Jurkat, Clone E6-1 (cell line): ENCODE measurements around the gene SUPT20H. TPM values are rescaled to one million over a fixed set of nuclear protein-coding genes. Genes with fewer than 3 reads are reported as not detected.

Source experiments
- DNase-seq: peaks from one replicate; pipeline ENCODE4 v3.0.0-alpha.2; 2011; ENCODE audit warnings: low read depth, low spot score
- H3K4me3 ChIP-seq: 2 replicates; pipeline ENCODE4 v1.5.1; 2011; ENCODE audit warnings: mild to moderate bottlenecking, low read length, control low read depth, moderate library complexity
- polyA plus RNA-seq: library from polyadenylated mRNA; unstranded; fragments of >200 nt; gene quantifications from one replicate; pipeline ENCODE4 v1.2.1, GENCODE V29; 2012; ENCODE audit warnings: missing spikeins; ENCODE audit not compliant: insufficient read length, insufficient read depth

Gene SUPT20H
- 66.8 TPM for polyA plus RNA-seq

DNA sequence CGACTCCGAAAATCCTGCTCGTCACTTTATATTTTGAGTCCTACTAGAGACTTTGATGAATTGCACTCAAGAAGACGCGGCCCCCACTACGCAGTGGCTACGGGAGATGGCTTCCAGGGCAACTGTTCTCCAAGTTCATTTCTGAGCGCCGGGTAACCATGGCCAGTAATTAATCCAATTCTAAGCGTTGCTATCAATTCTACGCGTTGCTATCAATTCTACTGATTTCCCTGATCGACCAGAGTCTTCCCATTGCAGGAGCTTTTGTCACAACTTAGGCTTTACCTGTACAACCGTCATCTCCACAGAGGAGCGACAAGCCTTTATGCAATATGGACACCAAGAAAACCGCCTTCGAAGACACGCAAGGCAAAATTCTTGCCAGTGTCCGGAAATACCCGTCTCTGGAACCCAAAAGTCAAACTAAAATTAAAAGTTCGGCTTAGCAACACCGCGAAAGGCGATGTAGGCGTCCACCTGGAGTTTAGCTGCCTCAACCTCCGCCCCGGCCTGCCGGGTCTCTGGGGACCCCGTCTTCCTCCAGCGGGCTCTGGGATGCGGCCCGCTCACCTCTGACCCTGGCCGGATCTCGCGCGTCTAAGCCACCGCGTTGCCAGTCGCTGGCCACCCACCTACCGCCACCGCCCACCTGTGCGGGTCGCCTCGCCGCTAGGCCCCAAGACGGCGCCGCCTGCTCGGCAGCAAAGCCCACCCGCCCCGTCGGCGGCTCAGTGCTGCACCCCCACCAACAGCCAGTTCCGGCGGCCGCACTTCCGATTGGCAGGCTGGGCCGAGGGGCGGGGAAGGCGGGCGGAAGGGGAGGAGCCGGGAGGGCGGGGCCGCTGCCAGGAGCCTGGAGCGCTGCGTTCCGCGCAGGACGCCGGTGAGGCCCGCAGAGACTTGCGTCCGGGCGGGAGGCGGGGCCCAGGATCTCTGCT lies at the start of gene SUPT20H:
Gene SUPT20H, minus strand, starts transcription at position 779 of the 938 bp plus-strand sequence. CDS start 8,198 bp downstream, outside the sequence.
- peak; percentile 81 for DNase-seq
- H3K4me3 ChIP-seq = peak within 1 kb of the TSS; percentile 91

DNA sequence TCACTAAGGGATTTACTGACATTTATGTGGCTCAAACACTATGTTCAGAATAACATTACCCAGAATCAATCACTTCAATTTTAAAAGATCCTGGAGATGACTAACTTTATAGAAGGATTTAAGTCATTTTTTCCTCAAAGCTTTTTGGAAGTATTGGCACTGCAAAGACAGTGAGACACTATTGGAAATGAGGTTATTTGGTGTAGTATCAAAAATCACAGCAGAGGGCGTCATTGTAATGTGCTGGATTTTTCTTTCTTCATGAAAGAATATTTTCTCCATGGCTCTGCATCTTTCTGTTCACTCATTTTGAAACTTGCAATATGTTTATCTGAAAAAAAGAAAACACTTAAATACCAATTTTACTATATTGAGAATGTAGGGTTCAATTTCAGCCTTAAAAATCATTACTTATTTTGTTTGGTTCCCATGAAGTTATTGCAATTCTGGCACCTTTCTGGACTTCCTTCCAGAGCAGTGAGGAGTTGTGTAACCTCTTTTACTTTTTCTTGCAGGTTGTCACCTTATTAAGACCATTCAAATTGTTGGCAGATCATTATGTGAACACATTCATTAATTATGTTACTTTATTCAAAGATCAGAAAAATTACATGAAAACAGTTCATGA lies 49.7 kb upstream of the SUPT20H start:
- peak; percentile 8 for DNase-seq

DNA sequence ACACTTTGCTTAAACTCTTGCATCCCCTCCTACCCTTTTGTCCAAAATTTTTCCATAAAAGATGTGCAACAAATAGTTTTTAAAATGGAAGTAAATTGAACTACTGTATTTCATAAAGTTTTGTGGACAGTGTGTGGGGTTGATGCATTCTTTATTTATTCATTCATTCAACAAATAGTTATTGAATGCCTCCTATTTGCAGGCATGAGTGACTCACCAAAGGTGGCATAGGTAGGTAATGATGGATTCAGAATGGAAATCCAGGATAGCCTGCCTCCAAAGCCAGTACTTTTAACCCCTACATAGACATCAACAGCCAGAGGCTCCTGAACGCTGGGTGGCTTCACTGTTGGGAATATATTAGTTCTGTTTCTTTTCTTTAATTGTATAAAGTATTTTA lies 48.4 kb upstream of the SUPT20H start:
- no peak overlapping the region for H3K4me3 ChIP-seq

More for the DNA sequence above, 49.7 kb upstream of the SUPT20H start:
- H3K4me3 ChIP-seq = no peak overlapping the region

DNA sequence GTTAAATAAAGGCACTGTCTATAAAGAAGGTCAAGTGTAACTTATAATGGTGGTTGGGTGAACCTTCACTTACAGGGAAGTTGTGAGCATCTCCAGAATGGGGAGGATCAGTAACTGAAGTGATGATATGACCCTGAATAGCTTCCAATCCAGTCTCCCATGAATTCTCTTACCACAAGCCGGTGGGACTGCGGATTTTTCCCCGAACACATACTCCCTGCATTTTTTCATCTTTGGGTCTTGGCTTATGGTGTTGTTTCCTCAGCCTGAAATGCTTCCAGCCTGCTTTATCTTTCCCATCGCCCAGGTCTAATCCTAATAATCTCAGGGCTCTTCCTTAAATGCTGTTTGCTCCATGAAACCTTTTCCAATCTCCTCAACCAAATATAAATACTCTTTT lies 48.0 kb upstream of the SUPT20H start:
- DNase-seq = no peak
- no peak overlapping the region for H3K4me3 ChIP-seq

More for the DNA sequence above, 48.4 kb upstream of the SUPT20H start:
- DNase-seq = no peak

DNA sequence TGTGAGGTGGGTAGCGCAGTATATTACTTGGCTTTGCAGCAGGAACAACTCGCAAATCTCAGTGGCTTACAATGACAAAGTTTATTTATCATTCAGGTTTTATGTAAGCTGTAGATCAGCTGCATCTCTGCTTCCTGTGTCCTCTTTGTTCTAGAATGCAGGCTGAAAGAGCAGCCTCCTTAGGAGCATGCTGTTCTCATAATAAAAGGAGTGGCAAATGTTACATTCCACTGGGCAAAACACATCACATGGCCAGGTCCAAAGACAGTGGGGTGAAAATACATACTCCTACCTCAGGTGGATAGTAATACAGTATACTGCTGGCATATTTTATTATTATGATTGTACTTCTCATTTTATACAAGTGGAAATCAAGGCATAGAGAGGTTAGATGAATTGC lies 47.2 kb upstream of the SUPT20H start:
- H3K4me3 ChIP-seq = no peak overlapping the region
- DNase-seq = no peak

DNA sequence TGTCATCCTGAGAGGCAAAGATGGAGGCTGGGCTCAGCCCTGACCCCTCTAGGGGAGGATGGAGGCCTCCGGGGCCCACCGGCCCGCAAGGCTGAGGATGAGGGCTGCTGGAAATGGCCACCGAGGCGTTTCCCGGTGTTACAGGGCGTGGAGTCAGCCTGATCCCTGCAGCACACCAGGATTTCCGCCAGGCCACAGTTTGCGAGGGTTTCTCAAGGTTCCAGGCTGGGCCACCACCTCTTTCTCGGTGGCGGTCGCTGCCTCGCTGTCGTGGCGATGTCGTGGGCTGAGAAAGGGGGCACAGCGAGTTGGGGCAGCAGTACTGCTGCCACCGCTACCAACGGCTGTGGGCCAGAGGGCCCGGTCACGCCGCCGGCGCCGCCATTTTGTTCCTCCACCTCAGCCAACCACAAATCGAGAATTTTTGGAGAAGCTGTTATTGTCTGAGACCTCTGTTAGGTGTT lies 45.8 kb upstream of the SUPT20H start, which contains the start of gene CSNK1A1L:
Gene CSNK1A1L, minus strand, starts transcription at position 414 of the 464 bp plus-strand sequence. Its CDS starts 408 bp downstream, at position 6.
- H3K4me3 ChIP-seq = no peak within 1 kb of the TSS
- DNase-seq = no peak

DNA sequence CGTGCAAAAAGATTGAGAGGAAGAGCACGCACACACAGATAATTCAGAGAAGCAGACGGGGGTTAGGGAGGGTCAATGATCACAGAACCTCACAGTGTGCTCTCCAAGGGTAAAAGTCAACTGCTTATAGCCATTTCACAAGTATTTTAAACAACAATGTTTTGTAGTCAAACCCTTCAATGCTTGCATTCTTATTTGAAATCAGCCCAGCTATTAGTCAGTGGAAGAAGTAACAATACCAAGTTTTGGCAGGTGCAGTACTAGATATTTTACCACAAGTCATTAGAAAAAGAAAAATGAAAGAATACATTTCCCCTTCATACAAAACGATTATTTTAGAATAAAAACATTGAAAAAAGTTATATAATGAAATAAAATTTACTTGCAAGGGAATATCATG lies 43.4 kb upstream of the SUPT20H start:
- no peak for DNase-seq

DNA sequence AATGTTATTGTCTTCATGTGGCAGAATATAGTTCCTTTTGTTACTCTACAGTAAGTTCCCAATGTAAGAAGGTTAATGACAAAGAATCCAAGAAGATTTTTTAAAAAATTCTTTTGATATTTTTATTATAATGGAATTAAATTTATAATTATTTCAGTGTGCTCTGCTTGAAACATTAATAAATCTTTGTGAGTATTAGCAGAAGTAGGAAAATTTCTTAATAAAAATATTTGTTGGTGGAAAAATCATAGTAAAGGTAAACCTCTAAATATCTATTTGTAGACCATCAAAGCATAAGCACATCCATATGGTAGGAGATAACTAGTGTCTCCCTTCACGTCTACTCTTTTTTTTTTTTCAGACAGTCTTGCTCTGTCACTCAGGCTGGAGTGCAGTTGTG lies 41.7 kb upstream of the SUPT20H start:
- DNase-seq = no peak
- no peak overlapping the region for H3K4me3 ChIP-seq

More for the DNA sequence above, 43.4 kb upstream of the SUPT20H start:
- no peak overlapping the region for H3K4me3 ChIP-seq

DNA sequence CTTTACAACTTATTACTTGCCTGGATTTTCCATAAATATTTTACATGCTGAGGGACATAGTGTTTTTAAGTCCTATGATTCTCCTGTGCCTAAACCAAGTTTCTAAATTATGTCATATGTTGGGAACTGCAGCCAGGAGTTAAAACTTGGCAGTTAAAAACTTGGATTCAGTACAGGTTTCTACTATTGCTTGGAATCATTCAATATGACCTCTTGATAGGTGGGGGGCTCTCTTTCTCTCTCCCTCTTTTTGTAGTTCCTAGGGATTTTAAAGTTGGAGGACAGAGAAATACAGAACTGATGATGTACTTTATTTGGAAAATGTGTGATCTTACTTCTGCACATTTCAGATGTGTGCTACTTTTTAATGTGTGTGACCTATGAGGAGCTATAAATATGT lies 41.2 kb upstream of the SUPT20H start:
- no peak overlapping the region for H3K4me3 ChIP-seq

DNA sequence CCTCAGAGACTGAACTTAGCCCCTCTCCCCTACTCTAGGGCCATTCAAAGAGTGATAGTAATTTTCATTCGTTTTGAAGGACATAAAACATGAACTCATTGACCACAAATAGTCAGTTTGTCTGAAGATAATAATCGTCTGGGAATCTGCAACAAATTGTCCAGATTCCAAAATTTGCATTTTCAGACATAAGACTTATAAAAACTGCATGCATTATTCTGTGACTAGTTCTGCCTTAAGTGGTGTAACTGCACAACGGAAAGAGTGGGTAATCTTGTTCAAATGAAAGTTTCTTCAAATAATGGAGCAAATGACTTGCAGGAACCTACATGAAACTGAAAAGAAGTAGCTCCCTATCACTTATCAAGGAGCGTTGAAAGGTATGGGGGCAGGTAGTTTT lies 37.6 kb upstream of the SUPT20H start:
- no peak for DNase-seq

More for the DNA sequence above, 41.2 kb upstream of the SUPT20H start:
- DNase-seq = no peak

DNA sequence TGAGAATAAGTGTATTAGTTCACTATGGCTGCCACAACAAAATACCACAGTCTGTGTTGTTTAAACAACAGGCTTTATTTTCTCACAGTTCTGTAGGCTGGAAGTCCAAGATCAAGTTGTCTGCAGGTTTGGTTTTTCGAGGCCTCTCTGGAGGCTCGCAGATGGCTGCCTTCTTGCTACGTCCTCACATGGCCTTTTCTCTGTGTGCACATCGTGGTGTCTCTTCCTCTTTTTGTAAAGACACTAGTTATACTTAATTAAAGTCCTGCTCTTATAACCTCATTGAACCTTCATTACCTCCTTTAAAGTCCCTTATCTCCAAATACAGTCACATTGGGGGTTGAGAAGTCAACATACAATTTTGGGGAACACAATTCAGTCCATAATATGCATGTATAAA lies 35.4 kb upstream of the SUPT20H start:
- no peak for DNase-seq
- H3K4me3 ChIP-seq = no peak overlapping the region

More for the DNA sequence above, 37.6 kb upstream of the SUPT20H start:
- no peak overlapping the region for H3K4me3 ChIP-seq

DNA sequence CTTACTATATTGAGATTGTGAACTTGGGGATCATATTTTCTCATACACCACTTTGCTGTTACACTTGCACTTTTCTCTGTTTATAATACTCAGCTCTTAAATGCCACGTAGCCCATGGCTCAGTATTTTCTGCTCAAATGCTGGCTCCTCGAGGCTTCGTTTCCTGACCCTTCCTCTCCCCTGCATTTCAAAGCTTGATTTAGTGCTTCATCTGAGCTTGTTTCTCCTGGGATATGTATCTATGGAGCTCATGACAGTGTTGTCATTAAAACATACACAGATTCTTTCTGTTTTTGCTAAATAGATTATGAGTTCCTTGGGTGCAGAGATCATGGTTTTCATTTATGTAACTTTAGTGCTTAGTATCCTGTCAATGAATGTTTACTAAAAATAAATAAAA lies 34.6 kb upstream of the SUPT20H start:
- DNase-seq = no peak
- H3K4me3 ChIP-seq = no peak overlapping the region

DNA sequence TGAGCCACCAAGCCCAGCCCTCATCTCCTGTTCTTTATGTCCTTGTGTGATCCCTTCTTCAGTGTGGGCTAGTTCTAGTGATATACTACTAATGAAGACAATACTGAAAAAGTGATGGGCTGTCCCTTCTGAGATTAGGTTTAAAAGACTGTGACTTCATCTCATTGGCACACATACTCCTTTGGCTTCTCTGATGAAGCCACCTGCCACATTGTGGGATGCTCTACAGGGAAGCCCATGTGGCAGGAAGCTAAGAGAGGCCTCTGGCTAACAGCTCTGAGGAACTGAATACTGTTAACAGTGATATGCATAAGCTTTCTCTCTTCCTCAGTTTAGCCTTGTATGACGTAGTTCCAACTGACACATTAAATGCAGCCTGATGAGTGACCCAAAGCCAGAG lies 32.3 kb upstream of the SUPT20H start:
- peak; percentile 5 for DNase-seq

DNA sequence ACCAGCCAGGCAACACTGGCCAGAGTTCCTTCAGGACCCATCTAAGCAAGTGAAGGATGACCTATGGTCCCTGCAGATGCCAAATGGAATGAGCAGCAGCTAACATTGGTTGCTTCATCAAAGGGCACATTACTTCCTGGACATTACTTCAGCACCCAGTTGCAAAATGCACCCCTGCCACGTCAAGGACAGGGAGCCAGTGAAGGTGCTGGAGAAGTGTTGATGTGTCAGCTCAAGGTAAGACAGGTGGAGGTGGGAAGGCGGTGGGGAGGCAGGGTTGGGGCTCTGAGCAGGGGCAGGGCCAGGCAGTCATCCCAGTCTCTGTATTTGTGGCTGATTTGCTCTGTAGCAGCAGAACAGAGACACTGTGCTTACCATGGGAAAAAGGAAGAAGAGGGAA lies 31.4 kb upstream of the SUPT20H start:
- DNase-seq = no peak
- H3K4me3 ChIP-seq = no peak overlapping the region

More for the DNA sequence above, 32.3 kb upstream of the SUPT20H start:
- H3K4me3 ChIP-seq = no peak overlapping the region

DNA sequence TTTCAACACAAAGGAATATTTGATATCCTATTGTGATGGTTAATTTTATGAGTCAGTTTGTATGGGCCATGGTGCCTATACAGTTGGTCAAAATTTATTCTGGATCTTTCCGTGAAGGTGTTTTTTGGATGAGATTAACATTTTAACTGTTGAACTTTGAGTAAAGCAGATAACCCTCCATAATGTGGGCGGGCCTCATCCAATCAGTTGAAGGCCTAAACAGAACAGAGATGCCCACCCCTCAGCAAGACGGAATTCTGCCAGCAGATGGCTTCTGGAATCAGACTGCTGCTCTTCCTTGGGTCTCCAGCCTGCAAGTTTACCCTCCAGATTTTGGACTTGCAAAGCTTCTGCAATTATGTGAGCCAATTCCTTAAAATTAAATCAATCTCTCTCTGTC lies 30.0 kb upstream of the SUPT20H start:
- no peak overlapping the region for H3K4me3 ChIP-seq
- DNase-seq = no peak

DNA sequence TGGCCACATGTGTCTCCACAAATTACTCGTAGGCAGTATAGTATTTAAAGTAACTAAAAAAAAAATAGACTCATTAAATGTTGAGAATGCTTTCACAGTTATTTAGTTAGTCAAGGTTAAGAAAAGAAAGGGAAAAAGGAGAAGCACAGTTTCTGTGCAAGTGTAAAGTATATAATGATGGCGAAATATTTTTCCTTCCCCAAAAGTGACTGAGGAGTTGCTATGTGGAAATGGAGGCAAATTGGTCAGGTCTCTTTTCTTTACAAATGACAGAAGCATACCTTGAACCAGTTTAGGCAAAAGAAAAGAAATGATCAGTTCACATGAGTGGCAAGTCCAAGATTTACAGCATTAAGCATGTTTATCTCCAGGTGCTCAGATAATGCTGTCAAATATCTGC lies 28.0 kb upstream of the SUPT20H start:
- H3K4me3 ChIP-seq = no peak overlapping the region
- DNase-seq = no peak

DNA sequence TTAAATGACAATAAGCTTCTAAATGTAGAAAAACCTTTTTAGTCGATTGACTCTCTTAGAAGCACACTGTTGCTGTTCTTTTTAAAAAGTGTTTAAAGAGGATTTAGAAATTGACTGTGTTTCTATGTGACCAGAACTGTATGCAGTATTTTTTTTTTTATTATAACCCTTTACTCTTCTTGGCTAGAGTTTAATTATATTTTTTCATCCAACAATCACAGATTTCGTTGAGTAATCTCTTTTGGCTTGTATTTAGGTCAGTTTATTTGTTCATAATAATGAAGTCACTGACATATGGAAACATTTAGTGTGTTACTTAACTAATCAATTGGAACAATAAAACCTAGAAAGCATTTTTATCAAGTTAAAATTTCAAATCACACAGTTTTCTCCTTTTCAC lies 26.1 kb upstream of the SUPT20H start:
- DNase-seq = no peak
- no peak overlapping the region for H3K4me3 ChIP-seq

DNA sequence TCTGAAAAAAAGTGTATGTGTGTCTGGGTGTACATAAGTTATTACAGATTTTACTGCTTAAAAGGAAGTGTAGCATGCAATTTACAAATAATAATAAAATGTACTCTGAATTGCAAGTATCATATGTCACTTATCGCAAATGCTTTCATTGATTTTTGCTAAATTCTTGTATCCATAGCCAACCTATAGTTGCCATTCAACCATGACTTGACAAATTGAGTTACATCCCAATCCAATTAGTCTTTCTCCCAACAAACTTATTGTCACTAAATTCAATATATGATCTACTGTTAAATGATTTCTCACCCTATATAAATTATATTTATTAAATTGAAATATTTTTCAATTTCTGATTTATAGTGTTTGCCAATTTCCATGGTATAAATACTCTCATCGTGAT lies 17.3 kb upstream of the SUPT20H start:
- H3K4me3 ChIP-seq = no peak overlapping the region
- DNase-seq = no peak

DNA sequence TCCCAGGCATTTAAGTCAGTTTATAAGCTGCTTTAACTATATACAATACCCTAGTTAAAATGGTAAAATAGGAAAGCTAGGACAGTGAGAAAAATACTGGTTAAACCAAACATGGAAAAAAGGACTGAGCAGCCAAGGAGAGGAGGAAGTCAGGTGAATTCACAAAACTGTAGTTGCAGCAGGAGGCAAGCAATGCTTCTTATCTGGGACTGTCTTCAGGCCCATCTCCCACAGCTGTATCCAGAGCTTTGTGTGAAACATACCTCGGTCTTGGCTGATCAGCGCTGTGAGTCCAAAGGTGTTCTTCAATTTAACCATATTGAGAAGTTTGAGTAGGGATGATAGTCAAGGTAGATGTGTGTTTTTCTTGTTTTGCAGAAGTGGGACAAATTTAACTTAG lies 15.7 kb upstream of the SUPT20H start:
- DNase-seq = no peak
- H3K4me3 ChIP-seq = no peak overlapping the region

DNA sequence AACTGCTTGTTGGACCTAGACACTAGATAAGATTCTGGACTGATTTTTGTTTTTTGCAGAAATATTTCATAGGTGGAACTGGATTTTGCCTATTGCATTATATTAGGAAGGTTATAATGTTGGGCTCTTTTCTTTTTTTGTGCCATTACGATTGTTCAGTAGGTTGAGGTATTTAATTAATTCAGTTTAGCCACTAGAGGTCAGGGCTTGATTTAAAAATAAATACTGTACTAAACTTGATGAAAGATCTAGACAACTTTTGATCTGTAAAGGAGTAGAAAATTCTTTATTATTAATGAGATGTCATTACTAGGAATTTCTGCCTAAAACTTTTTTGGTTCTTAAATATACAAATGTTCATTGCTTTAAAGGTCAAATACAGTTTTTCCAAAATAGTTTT lies 15.2 kb upstream of the SUPT20H start:
- DNase-seq = peak; percentile 24
- H3K4me3 ChIP-seq = no peak overlapping the region
